NCI-H69 (cell line): ENCODE results near the gene GABPA.
A peak's percentile ranks its signal among the peaks of the same experiment; 100 is the strongest.
"Not testable (repeated sequence)": the region's sequence is repeated elsewhere in the genome, so short reads cannot be mapped to it uniquely, and the experiment has no call there.

Experiments
- DNase-seq: peaks from one replicate; lab custom pipeline; 2025; lab: John Stamatoyannopoulos, UW

The GABPA gene

GRCh38 chr21:25742900-25743299 lies 8.1 kb downstream of the GABPA start:
- DNase-seq = no peak

- DNase-seq = no peak
Observed at GRCh38 chr21:25744854-25745253, 10.1 kb downstream of the GABPA start.

DNA sequence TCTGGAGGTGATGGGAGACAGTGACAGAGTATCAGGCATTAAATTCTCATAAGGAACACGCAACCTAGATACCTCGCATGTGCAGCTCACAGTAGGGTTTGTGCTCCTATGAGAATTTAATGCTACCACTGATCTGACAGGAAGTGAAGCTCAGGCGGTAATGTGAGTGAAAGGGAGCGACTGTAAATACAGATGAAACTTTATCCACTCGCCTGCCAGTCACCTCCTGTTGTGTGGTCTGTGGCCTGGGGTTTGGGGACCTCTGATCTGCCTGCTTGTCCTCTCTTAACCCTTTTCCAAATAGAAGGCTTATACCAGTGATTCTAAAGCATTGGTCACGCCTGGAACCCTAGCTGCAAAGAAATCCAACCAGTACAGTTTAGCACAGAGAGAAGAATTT lies 15.3 kb downstream of the GABPA start:
- DNase-seq = no peak

DNA sequence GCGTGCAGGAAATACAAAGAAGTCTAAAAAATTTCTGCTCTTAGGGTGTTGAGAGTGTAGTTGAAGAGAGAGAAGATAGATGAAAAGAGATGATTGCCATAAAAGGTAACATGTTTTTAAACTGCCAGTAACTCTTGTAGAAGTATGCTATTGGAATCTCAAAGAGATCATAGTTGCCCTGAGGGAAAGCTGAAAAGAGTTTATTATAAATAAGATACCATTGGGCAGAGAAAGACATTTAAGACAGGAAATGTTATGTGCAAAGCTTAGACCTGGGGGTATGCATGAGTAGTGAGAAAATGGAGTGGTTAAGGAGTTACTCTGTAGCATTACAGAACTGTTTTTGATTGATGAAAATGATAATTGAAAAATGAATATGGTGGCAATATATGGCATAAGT lies 17.6 kb downstream of the GABPA start:
- no peak for DNase-seq

GRCh38 chr21:25756190-25756932 lies 21.6 kb downstream of the GABPA start:
- no peak for DNase-seq

GRCh38 chr21:25757531-25757930 lies 22.8 kb downstream of the GABPA start:
- DNase-seq = no peak

DNA sequence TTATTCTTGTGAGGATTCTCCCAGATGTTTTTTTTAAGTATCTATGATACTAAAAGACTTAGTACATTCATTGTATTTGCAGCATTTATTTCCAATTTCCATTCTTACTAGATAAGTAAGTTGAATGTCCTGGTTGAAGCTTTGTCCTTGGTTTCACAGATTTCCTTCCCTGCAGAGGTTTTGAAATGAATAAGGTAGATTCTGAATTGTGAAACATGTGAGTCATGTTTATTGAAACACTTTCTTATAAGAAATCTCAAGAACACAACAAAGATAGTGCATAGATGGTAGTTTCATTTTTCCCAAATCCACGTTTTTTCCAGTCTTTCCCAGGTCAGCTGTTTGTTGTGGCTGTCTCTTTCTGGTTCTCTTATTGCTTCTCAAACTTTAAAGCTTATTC lies 24.8 kb downstream of the GABPA start:
- no peak for DNase-seq

- no peak for DNase-seq
Observed at GRCh38 chr21:25760061-25760460, 25.3 kb downstream of the GABPA start.

DNA sequence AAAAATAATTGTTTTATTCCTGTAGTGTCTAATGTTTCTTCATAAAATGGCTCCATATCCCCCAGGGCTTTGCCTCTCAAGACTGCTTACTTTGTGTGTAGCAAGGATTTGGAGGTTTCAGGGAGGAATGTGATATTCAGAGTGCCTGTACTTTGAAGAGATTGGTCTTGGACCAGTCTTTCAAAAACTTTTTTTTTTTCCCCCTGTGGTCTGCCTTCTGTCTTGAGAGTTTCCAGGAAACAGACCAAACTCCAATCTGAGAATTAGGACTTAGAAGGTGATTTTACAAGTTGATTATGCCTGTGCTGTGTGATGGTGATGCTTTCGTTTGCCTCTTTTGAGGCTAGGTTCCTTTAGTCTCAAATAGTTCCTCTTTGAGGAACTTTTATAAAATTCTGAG lies 25.9 kb downstream of the GABPA start:
- DNase-seq = no peak

- no peak for DNase-seq
Observed at GRCh38 chr21:25764065-25764464, 29.3 kb downstream of the GABPA start.

DNA sequence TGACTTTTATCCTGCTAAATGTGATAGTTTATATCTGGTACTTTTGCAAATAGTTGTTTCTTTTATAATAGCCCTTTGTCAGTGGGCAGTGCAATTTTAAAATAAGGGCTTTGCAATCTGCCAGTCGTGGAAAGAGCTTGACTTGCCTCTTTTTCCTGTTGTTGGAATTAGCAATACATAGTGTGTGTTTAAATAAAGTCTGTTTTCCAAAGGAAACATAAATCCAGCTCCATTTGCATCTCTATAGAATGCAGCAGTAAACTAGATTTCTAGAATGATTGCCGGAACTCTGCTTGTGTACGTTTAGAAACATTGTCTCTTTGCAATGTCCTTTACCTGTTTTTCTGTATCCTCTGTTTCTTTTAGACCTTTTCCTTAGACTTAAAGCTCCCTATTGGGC lies 33.1 kb downstream of the GABPA start:
- DNase-seq = no peak

- DNase-seq = no peak
Observed at GRCh38 chr21:25772686-25773085, 37.9 kb downstream of the GABPA start.

DNA sequence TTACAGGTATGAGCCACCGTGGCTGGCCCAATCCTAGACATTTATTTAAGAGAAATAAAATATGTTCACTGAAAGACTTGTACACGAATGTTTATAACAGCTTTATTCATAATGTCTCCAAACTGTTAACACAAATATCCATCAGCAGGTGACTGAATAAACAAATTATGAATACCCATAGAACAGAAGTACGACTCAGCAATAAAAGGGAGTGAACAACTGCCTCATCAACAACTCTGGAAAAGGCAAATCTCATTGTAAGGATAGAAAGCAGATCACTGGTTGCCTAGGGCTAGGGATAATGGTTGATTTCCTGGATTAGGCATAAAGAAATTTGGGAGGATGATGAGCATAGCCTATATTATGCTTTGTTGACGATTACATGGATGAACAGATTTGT lies 41.7 kb downstream of the GABPA start:
- peak; percentile 66 for DNase-seq

DNA sequence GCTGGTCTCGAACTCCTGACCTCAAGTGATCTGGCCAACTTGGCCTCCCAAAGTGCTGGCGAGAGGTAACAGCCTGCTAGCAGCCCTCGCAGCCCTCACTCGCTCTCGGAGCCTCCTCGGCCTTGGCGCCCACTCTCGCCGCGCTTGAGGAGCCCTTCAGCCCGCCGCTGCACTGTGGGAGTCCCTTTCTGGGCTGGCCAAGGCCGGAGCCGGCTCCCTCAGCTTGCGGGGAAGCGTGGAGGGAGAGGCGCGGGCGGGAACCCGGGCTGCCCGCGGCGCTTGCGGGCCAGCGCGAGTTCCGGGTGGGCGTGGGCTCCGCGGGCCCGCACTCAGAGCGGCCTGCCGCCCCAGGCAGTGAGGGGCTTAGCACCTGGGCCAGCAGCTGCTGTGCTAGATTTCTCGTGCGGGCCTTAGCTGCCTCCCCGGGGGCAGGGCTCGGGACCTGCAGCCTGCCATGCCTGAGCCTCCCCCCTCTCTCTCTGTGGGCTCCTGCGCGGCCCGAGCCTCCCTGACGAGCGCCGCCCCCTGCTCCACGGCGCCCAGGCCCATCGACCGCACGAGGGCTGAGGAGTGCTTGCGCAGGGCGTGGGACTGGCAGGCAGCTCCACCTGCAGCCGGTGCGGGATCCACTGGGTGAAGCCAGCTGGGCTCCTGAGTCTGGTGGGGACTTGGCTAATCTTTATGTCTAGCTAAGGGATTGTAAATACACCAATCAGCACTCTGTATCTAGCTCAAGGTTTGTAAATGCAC lies 43.5 kb downstream of the GABPA start:
- not testable (repeated sequence) for DNase-seq

GRCh38 chr21:25788677-25789076 lies 53.9 kb downstream of the GABPA start:
- no peak for DNase-seq

GRCh38 chr21:25790122-25790877 lies 55.5 kb downstream of the GABPA start:
- DNase-seq = peak; percentile 80

DNA sequence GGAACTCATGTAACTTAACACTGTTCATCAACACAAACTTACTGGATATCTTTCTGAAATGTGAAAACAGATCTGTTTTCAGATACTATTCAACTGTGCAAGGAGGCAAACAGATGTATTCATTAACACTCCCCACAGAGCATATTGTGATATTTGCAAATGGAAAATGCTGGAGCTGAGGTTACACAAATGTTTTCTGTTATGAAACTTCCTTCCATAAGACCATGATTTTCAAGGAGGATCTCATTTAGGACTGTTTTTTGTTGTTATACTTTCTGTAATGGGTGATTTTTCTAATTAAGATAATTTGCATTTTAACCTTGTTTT lies 56.1 kb downstream of the GABPA start:
- no peak for DNase-seq

DNA sequence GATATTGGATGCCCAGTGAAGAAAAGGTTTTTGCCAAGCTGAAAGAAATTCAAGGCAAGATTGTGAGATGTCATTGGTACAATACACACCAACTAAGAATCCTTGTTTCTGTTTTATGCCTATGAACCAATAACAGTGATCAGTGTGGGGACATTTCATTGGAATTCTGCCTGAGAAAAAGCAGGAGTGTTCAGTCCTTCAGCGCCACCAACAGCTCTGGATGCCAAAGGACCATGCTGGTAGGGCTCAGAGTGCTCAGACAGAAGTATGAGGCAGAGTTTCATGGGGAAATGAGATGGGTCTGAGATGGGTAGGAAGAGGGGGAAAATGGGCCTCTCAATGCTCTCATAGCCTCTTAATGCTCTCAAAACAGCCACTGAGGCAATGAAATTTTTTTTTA lies 56.5 kb downstream of the GABPA start:
- peak; percentile 64 for DNase-seq

DNA sequence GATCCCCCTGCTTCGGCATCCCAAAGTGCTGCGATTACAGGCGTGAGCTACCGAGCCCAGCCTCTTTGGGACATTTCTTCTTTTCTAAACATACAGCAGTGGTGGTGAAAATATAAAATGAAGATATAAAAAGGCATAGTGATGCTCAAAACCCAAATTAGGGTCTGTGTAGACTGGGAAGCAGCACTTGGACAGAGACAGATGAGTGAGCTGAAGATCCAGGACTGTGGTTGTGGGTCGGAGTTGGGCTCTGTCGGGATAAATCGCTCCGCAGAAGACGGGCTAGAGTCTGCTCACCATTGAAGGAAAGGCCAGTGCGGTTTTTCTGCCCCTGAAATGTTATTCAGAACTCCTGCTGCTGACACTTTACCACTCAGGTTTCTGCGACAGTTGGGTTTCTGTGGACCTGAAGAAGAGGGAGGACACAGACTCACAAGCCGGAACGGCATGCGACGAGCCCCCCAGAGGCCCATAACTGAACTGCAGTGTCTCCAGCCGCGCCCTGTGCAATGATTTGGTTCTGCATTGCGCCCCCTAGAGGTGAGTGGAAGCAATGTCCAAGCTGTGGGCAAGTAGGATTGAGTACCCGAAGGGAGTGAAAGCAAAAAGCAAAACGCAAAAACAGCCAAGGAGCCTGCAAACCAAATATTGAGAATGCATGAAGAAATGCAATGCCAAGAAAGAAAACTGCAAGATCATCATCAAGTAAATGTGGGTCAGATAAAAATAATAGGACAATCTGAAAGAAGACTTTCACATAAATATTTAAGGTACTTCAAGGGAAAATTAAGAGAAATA lies 66.6 kb downstream of the GABPA start:
- peak; percentile 91 for DNase-seq

- DNase-seq = no peak
Observed at GRCh38 chr21:25806060-25806459, 71.3 kb downstream of the GABPA start.

- no peak for DNase-seq
Observed at GRCh38 chr21:25807191-25807590, 72.4 kb downstream of the GABPA start.

DNA sequence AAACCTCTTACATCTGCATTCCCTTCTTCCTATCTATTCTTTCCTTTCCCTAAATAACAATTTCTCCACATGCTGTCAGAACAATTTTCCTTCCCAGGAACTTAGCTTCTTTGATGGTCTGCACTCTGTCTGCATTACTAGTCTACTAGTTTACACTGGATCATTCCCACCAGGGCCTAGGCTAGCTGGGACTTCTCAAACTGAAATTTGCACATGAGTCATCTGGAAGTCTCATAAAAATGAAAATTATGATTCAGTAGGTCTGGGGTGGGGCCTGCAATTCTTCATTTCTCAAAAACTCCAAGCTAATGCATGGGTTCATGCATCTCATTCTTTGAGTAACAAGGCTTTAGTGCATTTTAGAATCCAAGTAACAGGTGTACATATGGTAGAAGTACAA lies 74.2 kb downstream of the GABPA start:
- no peak for DNase-seq
